Measurements from ENCODE around the gene ST3GAL5.

DNA sequence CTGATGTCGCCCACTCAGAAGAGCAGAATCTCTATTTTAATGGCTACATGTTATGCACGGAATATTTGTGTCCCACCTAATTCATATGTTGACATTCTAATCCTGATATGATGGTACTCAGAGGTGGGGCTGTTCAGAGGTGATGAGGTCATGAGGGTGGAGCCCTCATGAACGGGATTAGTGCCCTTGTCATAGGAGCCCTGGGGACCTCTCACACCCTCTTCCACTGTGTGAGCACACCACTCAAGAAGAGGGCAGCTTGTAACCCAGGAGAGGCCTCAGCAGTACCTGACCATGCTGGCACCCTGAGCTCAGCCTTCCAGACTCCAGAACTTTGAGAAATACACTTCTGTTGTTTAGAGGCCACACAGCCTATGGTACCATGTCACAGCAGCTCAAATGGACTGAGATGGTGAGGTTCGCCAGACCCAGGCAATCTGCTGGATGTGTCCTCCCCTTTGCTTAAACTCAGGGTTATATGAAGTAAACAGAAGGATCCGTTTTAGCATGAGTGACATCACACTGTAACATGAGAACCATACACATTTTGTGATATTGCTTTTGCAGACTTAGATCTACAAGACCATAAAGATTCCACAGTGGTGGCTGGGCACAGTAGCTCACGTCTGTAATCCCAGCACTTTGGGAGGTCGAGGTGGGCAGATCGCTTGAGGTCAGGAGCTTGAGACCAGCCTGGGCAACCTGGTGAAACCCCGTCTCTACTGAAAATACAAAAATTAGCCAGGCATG is 86.3 kb downstream of the ST3GAL5 start:
- TF ChIP-seq CTCF (IDR thresholded peaks at IDR 0.05) = no peak
- TF ChIP-seq POLR2A (IDR thresholded peaks at IDR 0.05) = no peak
- TF ChIP-seq EP300 (IDR thresholded peaks at IDR 0.05) = no peak
